ENCODE data around the gene CBLC.

CBLC gene

DNA sequence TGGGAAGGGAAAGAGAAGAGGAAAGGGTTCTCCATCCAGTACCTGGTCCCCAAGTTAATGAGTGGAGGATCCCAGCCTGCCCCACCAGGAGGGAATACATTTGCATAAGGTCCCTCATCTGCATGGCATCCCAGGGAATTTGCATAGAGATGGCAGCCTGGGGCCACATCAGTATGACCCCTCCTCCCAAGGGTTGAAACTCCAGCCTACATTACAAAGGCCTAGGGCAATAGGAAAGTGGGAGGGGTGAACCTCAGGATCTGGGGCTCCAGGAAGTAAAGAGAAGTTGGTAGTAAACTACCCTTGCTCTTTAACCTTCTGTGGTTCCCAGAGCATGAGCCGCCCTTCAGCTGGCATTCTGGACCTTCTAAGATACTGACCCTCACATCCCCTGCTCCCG, 61.6 kb downstream of the CBLC start:
- DNase-seq (ENCODE audit: low read depth), result no peak
- H3K4me3 ChIP-seq (ENCODE audit: low read depth, low read length), result no peak overlapping the region
- TF ChIP-seq, protein P1, sequence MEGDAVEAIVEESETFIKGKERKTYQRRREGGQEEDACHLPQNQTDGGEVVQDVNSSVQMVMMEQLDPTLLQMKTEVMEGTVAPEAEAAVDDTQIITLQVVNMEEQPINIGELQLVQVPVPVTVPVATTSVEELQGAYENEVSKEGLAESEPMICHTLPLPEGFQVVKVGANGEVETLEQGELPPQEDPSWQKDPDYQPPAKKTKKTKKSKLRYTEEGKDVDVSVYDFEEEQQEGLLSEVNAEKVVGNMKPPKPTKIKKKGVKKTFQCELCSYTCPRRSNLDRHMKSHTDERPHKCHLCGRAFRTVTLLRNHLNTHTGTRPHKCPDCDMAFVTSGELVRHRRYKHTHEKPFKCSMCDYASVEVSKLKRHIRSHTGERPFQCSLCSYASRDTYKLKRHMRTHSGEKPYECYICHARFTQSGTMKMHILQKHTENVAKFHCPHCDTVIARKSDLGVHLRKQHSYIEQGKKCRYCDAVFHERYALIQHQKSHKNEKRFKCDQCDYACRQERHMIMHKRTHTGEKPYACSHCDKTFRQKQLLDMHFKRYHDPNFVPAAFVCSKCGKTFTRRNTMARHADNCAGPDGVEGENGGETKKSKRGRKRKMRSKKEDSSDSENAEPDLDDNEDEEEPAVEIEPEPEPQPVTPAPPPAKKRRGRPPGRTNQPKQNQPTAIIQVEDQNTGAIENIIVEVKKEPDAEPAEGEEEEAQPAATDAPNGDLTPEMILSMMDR (IDR thresholded peaks at IDR 0.05; ENCODE audit: control insufficient read depth, extremely low read depth, insufficient read depth), result no peak

DNA sequence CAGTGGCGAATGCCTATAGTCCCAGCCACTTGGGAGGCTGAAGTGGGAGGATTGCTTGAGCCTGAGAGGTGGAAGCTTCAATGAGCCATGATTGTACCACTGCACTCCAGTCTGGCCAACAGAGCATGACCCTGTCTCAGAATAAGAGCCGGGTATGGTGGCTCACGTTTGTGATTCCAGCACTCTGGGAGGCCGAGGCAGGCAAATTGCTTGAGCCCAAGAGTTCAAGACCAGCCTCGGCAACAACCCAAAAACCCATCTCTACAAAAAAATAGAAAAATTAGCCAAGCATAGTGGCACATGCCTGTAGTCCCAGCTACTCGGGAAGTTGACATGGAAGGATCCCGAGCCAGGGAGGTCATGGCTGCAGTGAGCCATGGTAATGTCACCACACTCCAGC, 63.1 kb downstream of the CBLC start:
- TF ChIP-seq, protein P1 (IDR thresholded peaks at IDR 0.05; ENCODE audit: control insufficient read depth, extremely low read depth, insufficient read depth), result no peak
- no peak for DNase-seq (ENCODE audit: low read depth)
- no peak overlapping the region for H3K4me3 ChIP-seq (ENCODE audit: low read depth, low read length)

DNA sequence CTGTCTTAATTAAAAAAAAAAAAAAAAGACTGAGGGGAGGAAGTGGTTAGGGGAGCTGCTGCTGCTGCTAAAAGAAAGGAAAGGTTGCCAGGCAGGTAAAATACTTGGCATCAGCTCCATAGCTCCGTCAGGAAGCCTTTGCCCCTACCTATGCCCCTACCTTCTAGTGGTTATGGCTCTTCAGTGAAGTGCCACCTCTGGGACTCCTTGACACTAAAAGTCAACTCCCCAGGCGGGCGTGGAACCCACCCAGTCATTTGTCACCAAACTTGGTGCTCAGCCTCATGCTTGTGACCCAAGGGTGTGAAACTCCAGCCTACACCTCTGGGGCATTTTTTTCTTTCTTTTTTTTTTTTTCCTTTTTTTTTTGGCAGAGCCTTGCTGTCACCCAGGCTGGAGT, 63.5 kb downstream of the CBLC start:
- DNase-seq (ENCODE audit: low read depth), result no peak
- no peak overlapping the region for H3K4me3 ChIP-seq (ENCODE audit: low read depth, low read length)
- TF ChIP-seq, protein P1 (IDR thresholded peaks at IDR 0.05; ENCODE audit: control insufficient read depth, extremely low read depth, insufficient read depth), result no peak

DNA sequence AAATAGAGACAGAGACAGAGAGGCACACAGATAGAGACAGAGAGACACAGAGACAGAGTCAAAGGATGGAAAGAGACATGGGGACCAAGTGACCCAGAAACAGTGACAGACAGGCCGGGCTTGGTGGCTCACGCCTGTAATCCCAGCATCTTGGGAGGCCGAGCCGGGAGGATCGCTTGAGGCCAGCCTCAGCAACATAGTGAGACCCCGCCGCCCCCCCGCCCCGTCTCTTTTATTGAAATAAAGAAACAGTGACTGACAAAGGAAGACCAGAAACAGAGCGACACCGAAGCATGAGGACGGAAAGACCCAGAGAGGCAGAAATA, 67.6 kb downstream of the CBLC start:
- DNase-seq (ENCODE audit: low read depth), result no peak
- TF ChIP-seq, protein P1 (IDR thresholded peaks at IDR 0.05; ENCODE audit: control insufficient read depth, extremely low read depth, insufficient read depth), result no peak
- peak overlapping the region; percentile 40 for H3K4me3 ChIP-seq (ENCODE audit: low read depth, low read length)

DNA sequence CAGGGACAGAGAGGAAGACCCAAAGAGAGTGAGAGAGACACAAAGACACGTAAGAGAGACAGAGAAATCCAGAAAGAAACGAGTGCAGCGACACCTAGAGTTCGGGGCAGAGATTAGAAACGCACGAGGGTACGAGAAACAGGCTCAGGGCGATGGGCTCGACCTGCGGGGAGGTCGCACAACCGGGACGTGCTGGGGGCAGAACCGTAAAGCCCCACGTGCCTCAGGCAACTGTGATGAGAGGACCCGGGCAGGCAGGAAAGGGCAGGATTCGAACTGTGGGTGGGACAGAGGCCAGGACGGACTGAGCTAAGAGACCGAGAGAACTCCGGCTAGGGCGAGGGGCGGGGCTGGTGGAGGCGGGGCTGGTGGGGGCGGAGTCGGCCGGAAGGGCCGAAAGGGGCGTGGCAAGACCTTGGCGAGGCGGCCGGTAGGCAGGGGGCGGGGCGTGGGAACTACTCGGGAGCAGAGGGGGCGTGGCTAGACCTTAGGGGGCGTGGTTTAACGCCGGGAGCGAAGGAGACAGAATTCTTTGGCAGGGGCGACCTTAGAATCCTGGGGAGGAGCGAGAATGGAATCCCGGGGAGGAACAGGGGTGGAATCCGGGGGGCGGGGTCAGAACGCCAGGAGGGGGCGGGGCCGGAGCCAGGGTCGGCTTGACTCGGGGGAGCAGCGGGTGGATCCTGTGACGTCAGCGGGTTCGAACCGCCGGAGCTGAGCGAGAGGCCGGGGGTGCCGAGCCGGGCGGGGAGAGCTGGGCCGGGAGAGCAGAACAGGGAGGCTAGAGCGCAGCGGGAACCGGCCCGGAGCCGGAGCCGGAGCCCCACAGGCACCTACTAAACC, 68.1 kb downstream of the CBLC start, which contains the start of gene NECTIN2:
Gene NECTIN2 (plus strand): TSS at position 686 of the 843 bp plus-strand sequence. CDS start 229 bp downstream, outside the sequence.
- TF ChIP-seq, protein P1 (IDR thresholded peaks at IDR 0.05; ENCODE audit: control insufficient read depth, extremely low read depth, insufficient read depth), result peak; percentile 54
- DNase-seq (ENCODE audit: low read depth), result peak; percentile 75
- H3K4me3 ChIP-seq (ENCODE audit: low read depth, low read length), result peak within 1 kb of the TSS; percentile 83

DNA sequence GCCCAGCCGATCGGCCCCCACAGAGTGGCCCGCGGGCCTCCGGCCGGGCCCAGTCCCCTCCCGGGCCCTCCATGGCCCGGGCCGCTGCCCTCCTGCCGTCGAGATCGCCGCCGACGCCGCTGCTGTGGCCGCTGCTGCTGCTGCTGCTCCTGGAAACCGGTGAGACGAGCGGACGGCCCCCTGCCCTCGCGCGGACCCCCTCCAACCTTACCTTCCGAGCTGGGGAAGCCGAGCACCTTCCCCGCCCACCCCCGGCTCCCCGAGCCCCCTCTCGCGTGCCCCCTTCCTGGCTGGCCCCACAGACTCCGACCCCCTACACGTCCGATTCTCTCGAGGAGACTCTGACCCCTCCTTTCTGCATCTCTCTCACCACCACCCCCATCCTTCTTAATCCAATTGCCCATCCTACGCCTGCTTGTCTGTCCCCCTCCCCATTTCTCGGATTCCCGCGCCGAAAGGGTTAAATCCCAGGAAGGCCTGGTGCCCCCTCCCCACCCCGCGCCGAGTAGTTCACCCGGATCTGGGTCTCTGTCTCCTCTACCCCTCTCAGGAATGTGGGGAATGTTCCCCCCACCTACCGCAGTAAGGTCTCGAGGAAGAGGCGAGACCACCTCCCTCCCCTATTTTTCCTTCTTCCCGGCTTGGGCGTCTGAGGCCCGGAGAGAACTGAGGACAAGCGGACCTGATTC, 68.9 kb downstream of the CBLC start:
- peak overlapping the region; percentile 83 for H3K4me3 ChIP-seq (ENCODE audit: low read depth, low read length)
- DNase-seq (ENCODE audit: low read depth), result no peak
- TF ChIP-seq, protein P1 (IDR thresholded peaks at IDR 0.05; ENCODE audit: control insufficient read depth, extremely low read depth, insufficient read depth), result no peak

Data from LNCaP clone FGC (cell line).